Measurements from ENCODE around the gene FANCB. TPM values are rescaled to one million over a fixed set of nuclear protein-coding genes. Genes with fewer than 3 reads are reported as not detected.

Gene FANCB
- total RNA-seq, 1 donor from 2014 or later = 2.8 TPM

- Histone ChIP-seq H3K9me3 (ENCODE audit: insufficient read depth, low read depth, low read length) (no peaks in the 10 kb centered on the region), H3K27me3 (ENCODE audit: insufficient read depth, low read length) (no peaks in the 10 kb centered on the region), H3K27ac (ENCODE audit: low read depth, low read length) (peak overlapping the region; percentile 65), H2AFZ (ENCODE audit: low read depth, low read length) (no peak overlapping the region), H4K20me1 (ENCODE audit: insufficient read depth, low read length) (no peaks in the 10 kb centered on the region), H3K4me3 (ENCODE audit: insufficient read depth, low read depth, low read length) (no peak overlapping the region), H3K9ac (ENCODE audit: low read length) (no peak overlapping the region), H3K36me3 (ENCODE audit: insufficient read depth, low read length) (no peaks in the 10 kb centered on the region), H3K4me1 (ENCODE audit: insufficient read depth, low read length) (peaks cover 27% of the 10 kb centered on the region), H3K79me2 (ENCODE audit: insufficient read depth, low read length) (no peaks in the 10 kb centered on the region), H3K4me2 (ENCODE audit: low read length) (peak overlapping the region; percentile 41)
- DNase-seq (ENCODE audit: low read depth) (peak; percentile 74), FAIRE-seq (no peak)
- Mint-ChIP-seq H3K4me1 (ENCODE audit: low read depth, unreplicated experiment) (peaks cover 18% of the 10 kb centered on the region), H3K27ac (ENCODE audit: unreplicated experiment) (no peak overlapping the region), H3K27me3 (ENCODE audit: low read depth, unreplicated experiment) (no peaks in the 10 kb centered on the region), H3K9me3 (ENCODE audit: unreplicated experiment) (no peaks in the 10 kb centered on the region), H3K4me3 (ENCODE audit: unreplicated experiment) (no peak overlapping the region), H3K36me3 (ENCODE audit: low read depth, unreplicated experiment) (no peaks in the 10 kb centered on the region)
- TF ChIP-seq EZH2 (IDR thresholded peaks at IDR 0.05; ENCODE audit: insufficient read depth, low read length) (no peak), CTCF (IDR thresholded peaks at IDR 0.05; ENCODE audit: insufficient read depth, low read depth, low read length) (no peak)
Measured at GRCh38 chrX:14920196-14920595, 47.3 kb upstream of the FANCB start.

- Mint-ChIP-seq H3K4me3 (ENCODE audit: unreplicated experiment) (no peak overlapping the region), H3K36me3 (ENCODE audit: low read depth, unreplicated experiment) (no peaks in the 10 kb centered on the region), H3K27ac (ENCODE audit: unreplicated experiment) (no peak overlapping the region), H3K4me1 (ENCODE audit: low read depth, unreplicated experiment) (peaks cover 18% of the 10 kb centered on the region), H3K9me3 (ENCODE audit: unreplicated experiment) (no peaks in the 10 kb centered on the region), H3K27me3 (ENCODE audit: low read depth, unreplicated experiment) (no peaks in the 10 kb centered on the region)
- TF ChIP-seq CTCF (IDR thresholded peaks at IDR 0.05; ENCODE audit: insufficient read depth, low read depth, low read length) = no peak
- TF ChIP-seq EZH2 (IDR thresholded peaks at IDR 0.05; ENCODE audit: insufficient read depth, low read length) = no peak
- Histone ChIP-seq H3K36me3 (ENCODE audit: insufficient read depth, low read length) (no peaks in the 10 kb centered on the region), H2AFZ (ENCODE audit: low read depth, low read length) (no peak overlapping the region), H3K79me2 (ENCODE audit: insufficient read depth, low read length) (no peaks in the 10 kb centered on the region), H3K4me1 (ENCODE audit: insufficient read depth, low read length) (peaks cover 27% of the 10 kb centered on the region), H3K4me2 (ENCODE audit: low read length) (no peak overlapping the region), H3K27ac (ENCODE audit: low read depth, low read length) (peak overlapping the region; percentile 38), H4K20me1 (ENCODE audit: insufficient read depth, low read length) (no peaks in the 10 kb centered on the region), H3K27me3 (ENCODE audit: insufficient read depth, low read length) (no peaks in the 10 kb centered on the region), H3K9ac (ENCODE audit: low read length) (no peak overlapping the region), H3K4me3 (ENCODE audit: insufficient read depth, low read depth, low read length) (no peak overlapping the region), H3K9me3 (ENCODE audit: insufficient read depth, low read depth, low read length) (no peaks in the 10 kb centered on the region)
- no peak for DNase-seq (ENCODE audit: low read depth)
- peak; percentile 47 for FAIRE-seq
Measured at GRCh38 chrX:14919407-14919806, 46.5 kb upstream of the FANCB start.

- H3K27ac ChIP-seq (ENCODE audit: low read depth, low read length) = peak overlapping the region; percentile 66
- H3K79me2 ChIP-seq (ENCODE audit: insufficient read depth, low read length) = no peaks in the 10 kb centered on the region
- TF ChIP-seq EZH2 (IDR thresholded peaks at IDR 0.05; ENCODE audit: insufficient read depth, low read length) (no peak), CTCF (IDR thresholded peaks at IDR 0.05; ENCODE audit: insufficient read depth, low read depth, low read length) (no peak)
- FAIRE-seq (peak; percentile 100), DNase-seq (ENCODE audit: low read depth) (peak; percentile 84)
- peaks cover 22% of the 10 kb centered on the region for H3K4me1 ChIP-seq (ENCODE audit: insufficient read depth, low read length)
- peak overlapping the region; percentile 74 for H3K4me2 ChIP-seq (ENCODE audit: low read length)
- peak overlapping the region; percentile 40 for H3K9ac ChIP-seq (ENCODE audit: low read length)
- no peaks in the 10 kb centered on the region for H3K36me3 Mint-ChIP-seq (ENCODE audit: low read depth, unreplicated experiment)
- no peaks in the 10 kb centered on the region for H3K27me3 Mint-ChIP-seq (ENCODE audit: low read depth, unreplicated experiment)
- no peak overlapping the region for H3K4me3 ChIP-seq (ENCODE audit: insufficient read depth, low read depth, low read length)
- H2AFZ ChIP-seq (ENCODE audit: low read depth, low read length) = no peak overlapping the region
- H3K4me1 Mint-ChIP-seq (ENCODE audit: low read depth, unreplicated experiment) = peaks cover 14% of the 10 kb centered on the region
- H3K9me3 ChIP-seq (ENCODE audit: insufficient read depth, low read depth, low read length) = no peaks in the 10 kb centered on the region
- H3K9me3 Mint-ChIP-seq (ENCODE audit: unreplicated experiment) = no peaks in the 10 kb centered on the region
- no peaks in the 10 kb centered on the region for H4K20me1 ChIP-seq (ENCODE audit: insufficient read depth, low read length)
- H3K27ac Mint-ChIP-seq (ENCODE audit: unreplicated experiment) = no peak overlapping the region
- no peaks in the 10 kb centered on the region for H3K27me3 ChIP-seq (ENCODE audit: insufficient read depth, low read length)
- H3K4me3 Mint-ChIP-seq (ENCODE audit: unreplicated experiment) = no peak overlapping the region
- H3K36me3 ChIP-seq (ENCODE audit: insufficient read depth, low read length) = peaks cover 6% of the 10 kb centered on the region
Measured at GRCh38 chrX:14916017-14916674, 43.3 kb upstream of the FANCB start.
